BLaER1 (cell line): ENCODE data around the gene IFITM10.

Source experiments
- H3K27ac ChIP-seq: shearing (Covaris generic); formaldehyde crosslinking; 2 replicates; pipeline ENCODE4 v1.8.1; 2022
- H3K27me3 ChIP-seq: shearing (Covaris generic); formaldehyde crosslinking; 2 replicates; pipeline ENCODE4 v1.8.1; 2022
- H3K36me3 ChIP-seq: shearing (Covaris generic); formaldehyde crosslinking; 2 replicates; pipeline ENCODE4 v1.8.1; 2022
- H3K4me1 ChIP-seq: shearing (Covaris generic); formaldehyde crosslinking; 2 replicates; pipeline ENCODE4 v1.8.1; 2022
- H3K4me2 ChIP-seq: shearing (Covaris generic); formaldehyde crosslinking; 2 replicates; pipeline ENCODE4 v1.8.1; 2022
- H3K4me3 ChIP-seq: shearing (Covaris generic); formaldehyde crosslinking; 2 replicates; pipeline ENCODE4 v1.8.1; 2022
- H3K9ac ChIP-seq: shearing (Covaris generic); formaldehyde crosslinking; 2 replicates; pipeline ENCODE4 v1.8.1; 2022
- H3K9me3 ChIP-seq: shearing (Covaris generic); formaldehyde crosslinking; 2 replicates; pipeline ENCODE4 v1.8.1; 2022
- H4K20me1 ChIP-seq: shearing (Covaris generic); formaldehyde crosslinking; 2 replicates; pipeline ENCODE4 v1.8.1; 2022
- Cebpa-rat ChIP-seq: shearing (Covaris generic); IDR thresholded peaks from 2 replicates; pipeline ENCODE4 v1.8.1; 2022

The IFITM10 gene

GRCh38 chr11:1733716-1734640 is 16.4 kb downstream of the IFITM10 start:
- Histone ChIP-seq H3K4me2 (peak overlapping the region; percentile 74), H3K36me3 (no peaks in the 10 kb centered on the region), H3K9ac (0 out of 2 replicates have a peak overlapping the region, but pooled peaks have one; percentile 23), H4K20me1 (no peaks in the 10 kb centered on the region), H3K27me3 (no peaks in the 10 kb centered on the region), H3K4me3 (no peak overlapping the region), H3K4me1 (peaks cover 64% of the 10 kb centered on the region), H3K27ac (peak overlapping the region; percentile 58), H3K9me3 (peaks cover 32% of the 10 kb centered on the region)
- no peak for TF ChIP-seq Cebpa-rat

GRCh38 chr11:1733009-1733715 is 17.2 kb downstream of the IFITM10 start:
- H3K9ac ChIP-seq = no peak overlapping the region
- no peak overlapping the region for H3K4me3 ChIP-seq
- peak overlapping the region; percentile 74 for H3K4me2 ChIP-seq
- peaks cover 72% of the 10 kb centered on the region for H3K4me1 ChIP-seq
- no peaks in the 10 kb centered on the region for H3K27me3 ChIP-seq
- no peak for TF ChIP-seq Cebpa-rat
- no peaks in the 10 kb centered on the region for H3K36me3 ChIP-seq
- H4K20me1 ChIP-seq = no peaks in the 10 kb centered on the region
- peaks cover 28% of the 10 kb centered on the region for H3K9me3 ChIP-seq
- peak overlapping the region; percentile 58; the same call in 1 of the 2 replicates for H3K27ac ChIP-seq

GRCh38 chr11:1732418-1733008 is 17.9 kb downstream of the IFITM10 start:
- H3K4me3 ChIP-seq = no peak overlapping the region
- no peak for TF ChIP-seq Cebpa-rat
- H3K4me1 ChIP-seq = peaks cover 79% of the 10 kb centered on the region
- H3K27ac ChIP-seq = no peak overlapping the region
- peak overlapping the region; percentile 74 for H3K4me2 ChIP-seq
- peaks cover 22% of the 10 kb centered on the region for H3K9me3 ChIP-seq
- no peaks in the 10 kb centered on the region for H4K20me1 ChIP-seq
- no peak overlapping the region for H3K9ac ChIP-seq
- no peaks in the 10 kb centered on the region for H3K36me3 ChIP-seq
- H3K27me3 ChIP-seq = no peaks in the 10 kb centered on the region

- Histone ChIP-seq H3K27ac (no peak overlapping the region), H3K4me2 (peak overlapping the region; percentile 88), H3K9me3 (peaks cover 12% of the 10 kb centered on the region), H4K20me1 (no peaks in the 10 kb centered on the region), H3K4me3 (no peak overlapping the region), H3K4me1 (peaks cover 89% of the 10 kb centered on the region), H3K27me3 (no peaks in the 10 kb centered on the region), H3K9ac (no peak overlapping the region), H3K36me3 (no peaks in the 10 kb centered on the region)
- TF ChIP-seq Cebpa-rat = no peak
Observed at GRCh38 chr11:1731451-1732059, 18.8 kb downstream of the IFITM10 start.

- H3K9ac ChIP-seq = no peak overlapping the region; the same call in 1 of the 2 replicates
- H3K4me2 ChIP-seq = peak overlapping the region; percentile 88
- no peak overlapping the region for H3K4me3 ChIP-seq
- H3K36me3 ChIP-seq = no peaks in the 10 kb centered on the region
- H3K4me1 ChIP-seq = peaks cover 93% of the 10 kb centered on the region
- peak overlapping the region; percentile 55 for H3K27ac ChIP-seq
- H3K9me3 ChIP-seq = no peaks in the 10 kb centered on the region
- H4K20me1 ChIP-seq = no peaks in the 10 kb centered on the region
- TF ChIP-seq Cebpa-rat = no peak
- no peaks in the 10 kb centered on the region for H3K27me3 ChIP-seq
Observed at GRCh38 chr11:1730059-1730629, 20.3 kb downstream of the IFITM10 start.

GRCh38 chr11:1729692-1730011 is 20.7 kb downstream of the IFITM10 start:
- no peak for TF ChIP-seq Cebpa-rat
- Histone ChIP-seq H3K27ac (peak overlapping the region; percentile 55), H3K4me3 (no peak overlapping the region), H3K4me2 (peak overlapping the region; percentile 88), H3K27me3 (no peaks in the 10 kb centered on the region), H3K9ac (peak overlapping the region; percentile 43; the same call in 1 of the 2 replicates), H3K4me1 (peaks cover 88% of the 10 kb centered on the region), H3K9me3 (no peaks in the 10 kb centered on the region), H4K20me1 (no peaks in the 10 kb centered on the region), H3K36me3 (no peaks in the 10 kb centered on the region)

- no peak for TF ChIP-seq Cebpa-rat
- peak overlapping the region; percentile 43; the same call in 1 of the 2 replicates for H3K9ac ChIP-seq
- no peaks in the 10 kb centered on the region for H3K36me3 ChIP-seq
- H3K4me3 ChIP-seq = peak overlapping the region; percentile 52
- no peaks in the 10 kb centered on the region for H3K9me3 ChIP-seq
- H3K4me1 ChIP-seq = peaks cover 83% of the 10 kb centered on the region
- peak overlapping the region; percentile 88 for H3K4me2 ChIP-seq
- no peaks in the 10 kb centered on the region for H4K20me1 ChIP-seq
- H3K27ac ChIP-seq = peak overlapping the region; percentile 55
- no peaks in the 10 kb centered on the region for H3K27me3 ChIP-seq
Observed at GRCh38 chr11:1728931-1729691, 21.3 kb downstream of the IFITM10 start.

- Histone ChIP-seq H3K27ac (peak overlapping the region; percentile 44; the same call in 1 of the 2 replicates), H4K20me1 (no peaks in the 10 kb centered on the region), H3K9ac (0 out of 2 replicates have a peak overlapping the region, but pooled peaks have one; percentile 13), H3K4me1 (peaks cover 75% of the 10 kb centered on the region), H3K36me3 (no peaks in the 10 kb centered on the region), H3K4me3 (no peak overlapping the region), H3K4me2 (peak overlapping the region; percentile 88), H3K27me3 (no peaks in the 10 kb centered on the region), H3K9me3 (no peaks in the 10 kb centered on the region)
- no peak for TF ChIP-seq Cebpa-rat
Observed at GRCh38 chr11:1728301-1728700, 22.1 kb downstream of the IFITM10 start.
